GM23248 (cell line): ENCODE data around the gene ASB5. TPM values are rescaled to one million over a fixed set of nuclear protein-coding genes. Genes with fewer than 3 reads are reported as not detected.
A peak's percentile ranks its signal among the peaks of the same experiment; 100 is the strongest.
"Not testable (repeated sequence)": the region's sequence is repeated elsewhere in the genome, so short reads cannot be mapped to it uniquely, and the experiment has no call there.

Experiments
- DNase-seq: peaks from one replicate; pipeline ENCODE4 v3.0.0-alpha.2; 2015
- H2AFZ ChIP-seq: fragments of 200-600 bp; sonication (generic); 2 replicates; pipeline ENCODE4 v1.6.1; 2016; ENCODE audit warnings: antibody characterized with exemption
- H3F3A ChIP-seq: fragments of 200-600 bp; sonication (generic); 2 replicates; pipeline ENCODE4 v1.6.1; 2016; ENCODE audit warnings: mild to moderate bottlenecking, antibody characterized with exemption, mixed run types; ENCODE audit not compliant: insufficient read depth
- H3K27ac ChIP-seq: fragments of 200-600 bp; sonication (generic); 2 replicates; pipeline ENCODE4 v1.5.1; 2016; ENCODE audit warnings: mild to moderate bottlenecking
- H3K27me3 ChIP-seq: fragments of 200-600 bp; sonication (generic); replicated peaks from 2 replicates; pipeline ENCODE4 v1.6.1; 2016; ENCODE audit warnings: mild to moderate bottlenecking; ENCODE audit not compliant: insufficient read depth
- H3K36me3 ChIP-seq: fragments of 200-600 bp; sonication (generic); 2 replicates; pipeline ENCODE4 v1.6.1; 2016; ENCODE audit warnings: low read depth, mild to moderate bottlenecking
- H3K4me1 ChIP-seq: fragments of 200-600 bp; sonication (generic); 2 replicates; pipeline ENCODE4 v1.6.1; 2016; ENCODE audit warnings: mild to moderate bottlenecking; ENCODE audit not compliant: insufficient read depth
- H3K4me2 ChIP-seq: fragments of 200-600 bp; sonication (generic); one replicate; pipeline ENCODE4 v1.6.1; 2016; ENCODE audit warnings: mild to moderate bottlenecking; ENCODE audit not compliant: unreplicated experiment
- H3K4me3 ChIP-seq: fragments of 200-600 bp; sonication (generic); 2 replicates; pipeline ENCODE4 v1.5.1; 2016; ENCODE audit warnings: mild to moderate bottlenecking
- H3K79me2 ChIP-seq: fragments of 200-600 bp; sonication (generic); 2 replicates; pipeline ENCODE4 v1.6.1; 2016; ENCODE audit warnings: mild to moderate bottlenecking; ENCODE audit not compliant: insufficient read depth
- H3K9ac ChIP-seq: fragments of 200-600 bp; sonication (generic); 2 replicates; pipeline ENCODE4 v1.6.1; 2016; ENCODE audit warnings: mild to moderate bottlenecking
- H3K9me2 ChIP-seq: fragments of 200-600 bp; sonication (generic); 2 replicates; pipeline ENCODE4 v1.6.1; 2016; ENCODE audit warnings: mixed run types, mild to moderate bottlenecking, moderate library complexity; ENCODE audit not compliant: insufficient read depth
- H3K9me3 ChIP-seq: fragments of 200-600 bp; sonication (generic); one replicate; pipeline ENCODE4 v1.6.1; 2017; ENCODE audit warnings: low read depth
- H4K20me1 ChIP-seq: fragments of 200-600 bp; sonication (generic); 2 replicates; pipeline ENCODE4 v1.6.0; 2016; ENCODE audit not compliant: insufficient read depth
- EZH2 ChIP-seq: fragments of 200-600 bp; sonication (generic); IDR thresholded peaks from 2 replicates; pipeline ENCODE4 v1.6.1; 2018; ENCODE audit warnings: antibody characterized with exemption, mild to moderate bottlenecking; ENCODE audit not compliant: insufficient read depth, poor library complexity, severe bottlenecking
- EZH2phosphoT487 ChIP-seq: fragments of 200-600 bp; sonication (generic); IDR thresholded peaks from 2 replicates; pipeline ENCODE4 v1.6.1; 2018; ENCODE audit warnings: antibody characterized with exemption, moderate library complexity, mild to moderate bottlenecking, low read depth; ENCODE audit not compliant: insufficient read depth
- WGBS, 2 experiments: methylation state at CpG; one replicate each; pipeline ENCODE4 v1.1.6; 2015 to 2017; ENCODE audit warnings: low lambda C conversion rate in 2 of 2, low coverage in 1 of 2; ENCODE audit errors: missing lambda C conversion rate in 2 of 2; 5-methylcytosine and 5-hydroxymethylcytosine counted together
- in situ Hi-C: fragments of 300-500 bp; cut with MboI; formaldehyde crosslinking; loops from 2 replicates; pipeline ENCODE4 v1.15.0; 2020
- polyA plus RNA-seq: library from polyadenylated mRNA; unstranded; fragments of >200 nt; fragmentation: Nextera tagmentation; extraction: Ambion mirVana; gene quantifications from 2 replicates; pipeline ENCODE4 v1.2.1, GENCODE V29; 2016
- total RNA-seq: library from RNA; depleted of rRNA; stranded (reverse); fragments of >200 nt; shearing (Covaris generic); gene quantifications from 2 replicates; pipeline ENCODE4 v1.2.3, GENCODE V29; 2014

ASB5 gene
- total and polyA plus RNA-seq, 2 experiments from 2014 or later, result not detected

DNA sequence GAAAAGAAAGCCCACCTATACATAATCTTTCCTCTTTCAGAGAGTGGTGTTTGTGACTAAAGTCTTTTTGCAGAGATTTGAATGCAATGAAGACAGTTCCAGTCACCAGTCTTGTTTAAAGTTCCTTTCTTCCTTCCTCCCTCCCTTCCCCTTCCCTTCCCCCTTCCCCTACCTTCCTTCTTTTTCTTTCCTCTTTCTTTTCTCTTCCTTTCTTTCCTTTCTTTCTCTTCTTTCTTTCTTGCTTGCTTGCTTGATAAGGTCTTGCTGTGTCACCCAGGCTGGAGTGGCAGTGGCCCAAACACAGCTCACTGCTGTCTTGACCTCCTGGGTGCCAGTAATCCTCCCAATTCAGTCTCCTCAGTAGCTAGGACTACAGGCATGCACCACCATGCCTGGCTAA is 19.0 kb upstream of the ASB5 start:
- Histone ChIP-seq H3K4me1 (no peaks in the 10 kb centered on the region), H3K27ac (no peak overlapping the region), H3K4me2 (no peak overlapping the region), H3K27me3 (no peaks in the 10 kb centered on the region), H2AFZ (no peak overlapping the region), H3K4me3 (no peak overlapping the region), H3K79me2 (no peaks in the 10 kb centered on the region), H3K36me3 (no peaks in the 10 kb centered on the region), H3F3A (no peaks in the 10 kb centered on the region), H4K20me1 (no peaks in the 10 kb centered on the region), H3K9ac (no peak overlapping the region), H3K9me2 (no peaks in the 10 kb centered on the region), H3K9me3 (no peaks in the 10 kb centered on the region)
- TF ChIP-seq EZH2phosphoT487, result no peak
- no peak for TF ChIP-seq EZH2
- DNase-seq, result no peak
- in situ Hi-C loops, result no loop called here

GRCh38 chr4:176287546-176287945 is 18.5 kb upstream of the ASB5 start:
- no peak for DNase-seq
- Histone ChIP-seq H3F3A (no peaks in the 10 kb centered on the region), H3K9me3 (no peaks in the 10 kb centered on the region), H2AFZ (no peak overlapping the region), H3K79me2 (no peaks in the 10 kb centered on the region), H3K4me3 (no peak overlapping the region), H3K4me1 (no peaks in the 10 kb centered on the region), H3K4me2 (no peak overlapping the region), H4K20me1 (no peaks in the 10 kb centered on the region), H3K9ac (no peak overlapping the region), H3K27ac (no peak overlapping the region), H3K27me3 (no peaks in the 10 kb centered on the region), H3K36me3 (no peaks in the 10 kb centered on the region), H3K9me2 (no peaks in the 10 kb centered on the region)
- in situ Hi-C loops, result no loop called here
- TF ChIP-seq EZH2 (no peak), EZH2phosphoT487 (no peak)

- H3K4me2 ChIP-seq, result no peak overlapping the region
- no peaks in the 10 kb centered on the region for H3K9me3 ChIP-seq
- in situ Hi-C loops, result no loop called here
- no peak for DNase-seq
- no peak for TF ChIP-seq EZH2phosphoT487
- no peak for TF ChIP-seq EZH2
- no peaks in the 10 kb centered on the region for H3K79me2 ChIP-seq
- no peak overlapping the region for H3K4me3 ChIP-seq
- no peak overlapping the region for H3K9ac ChIP-seq
- H3K9me2 ChIP-seq, result no peaks in the 10 kb centered on the region
- H3K27me3 ChIP-seq, result no peaks in the 10 kb centered on the region
- H3K27ac ChIP-seq, result no peak overlapping the region
- 24 to 27% methylated on average over 3 of the region's 3 CpGs for WGBS, 2 experiments
- H2AFZ ChIP-seq, result no peak overlapping the region
- no peaks in the 10 kb centered on the region for H4K20me1 ChIP-seq
- no peaks in the 10 kb centered on the region for H3K4me1 ChIP-seq
- H3K36me3 ChIP-seq, result no peaks in the 10 kb centered on the region
- no peaks in the 10 kb centered on the region for H3F3A ChIP-seq
These were observed 17.7 kb upstream of the ASB5 start for GRCh38 chr4:176286728-176287127.

DNA sequence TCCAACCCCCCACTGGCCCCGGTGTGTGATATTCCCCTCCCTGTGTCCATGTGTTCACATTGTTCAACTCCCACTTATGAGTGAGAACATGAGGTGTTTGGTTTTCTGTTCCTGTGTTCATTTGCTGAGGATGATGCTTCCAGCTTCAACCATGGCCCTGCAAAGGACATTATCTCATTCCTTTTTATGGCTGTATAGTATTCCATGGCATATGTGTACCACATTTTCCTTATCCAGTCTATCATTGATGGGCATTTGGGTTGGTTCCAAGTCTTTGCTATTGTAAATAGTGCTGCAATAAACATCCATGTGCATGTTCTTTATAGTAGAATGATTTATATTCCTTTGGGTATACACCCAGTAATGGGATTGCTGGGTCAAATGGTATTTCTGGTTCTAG is 10.5 kb upstream of the ASB5 start:
- H3K27ac ChIP-seq, H3K36me3 ChIP-seq, H4K20me1 ChIP-seq, H3K27me3 ChIP-seq, H3K9ac ChIP-seq, H3K9me2 ChIP-seq, in situ Hi-C loops, H3F3A ChIP-seq, H2AFZ ChIP-seq, H3K79me2 ChIP-seq, H3K4me2 ChIP-seq, H3K4me3 ChIP-seq, DNase-seq, H3K9me3 ChIP-seq: not testable (repeated sequence)
- WGBS, 2 experiments, result 88 to 92% methylated on average over 1 of the region's 1 CpG
- H3K4me1 ChIP-seq, result peaks cover 14% of the 10 kb centered on the region

GRCh38 chr4:176277162-176277904 is 8.3 kb upstream of the ASB5 start:
- Histone ChIP-seq H3K4me2 (no peak overlapping the region), H4K20me1 (no peaks in the 10 kb centered on the region), H3K9ac (no peak overlapping the region), H3K9me3 (no peaks in the 10 kb centered on the region), H3K9me2 (no peaks in the 10 kb centered on the region), H3K4me1 (peaks cover 30% of the 10 kb centered on the region), H3K79me2 (no peaks in the 10 kb centered on the region), H3K27me3 (no peaks in the 10 kb centered on the region), H3K4me3 (no peak overlapping the region), H3F3A (peaks cover 26% of the 10 kb centered on the region), H2AFZ (peak overlapping the region; percentile 59), H3K27ac (no peak overlapping the region), H3K36me3 (no peaks in the 10 kb centered on the region)
- peak; percentile 91 for DNase-seq
- TF ChIP-seq EZH2phosphoT487 (no peak), EZH2 (no peak)
- in situ Hi-C loops, result no loop called here
- WGBS, 2 experiments, result 66 to 68% methylated on average over 13 of the region's 13 CpGs
